GM18498 (cell line): ENCODE data around the gene SLC6A3.
A peak's percentile ranks its signal among the peaks of the same experiment; 100 is the strongest.

ENCODE experiments used
- ATAC-seq: cut with Tn5 transposase; IDR thresholded peaks from one replicate; pipeline ENCODE4 v1.9.1; 2021; ENCODE audit warnings: mild to moderate bottlenecking, moderate library complexity; ENCODE audit not compliant: unreplicated experiment

SLC6A3 gene

DNA sequence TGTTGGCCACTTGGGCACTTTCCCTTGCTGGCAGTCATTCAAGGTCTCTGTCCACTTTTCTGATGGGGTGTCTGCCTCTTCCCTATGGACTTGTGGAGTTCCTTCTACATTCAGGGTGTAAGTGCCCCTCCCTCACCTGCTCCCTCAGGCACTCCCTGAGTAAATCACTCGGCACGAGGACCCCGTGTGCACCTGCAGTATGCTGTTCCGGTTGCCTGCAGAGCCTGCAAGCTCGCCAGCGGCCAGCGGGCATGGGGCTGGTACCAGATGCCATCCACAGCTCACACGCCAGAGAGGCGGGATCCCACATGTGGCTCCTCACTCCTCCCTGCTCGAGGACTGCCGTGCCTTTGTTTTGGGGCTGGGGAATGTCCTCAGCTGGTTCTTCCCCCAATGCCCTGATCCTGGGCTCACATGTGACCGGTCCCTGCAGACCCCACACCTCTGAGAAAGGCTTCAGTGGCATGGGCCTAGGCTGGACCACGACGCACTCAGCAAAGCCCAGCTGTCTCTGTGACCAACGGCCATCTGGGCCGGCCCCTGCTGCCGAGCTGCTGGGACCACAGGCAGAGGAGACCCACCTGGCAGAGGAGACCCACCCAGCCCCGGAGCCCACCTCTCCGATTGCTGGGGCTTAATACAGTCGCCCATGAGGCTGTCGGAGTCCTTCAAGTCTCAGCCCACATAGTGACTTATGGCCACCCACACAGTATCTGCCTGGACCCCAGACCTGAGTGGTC lies 54.2 kb downstream of the SLC6A3 start:
- no peak for ATAC-seq

DNA sequence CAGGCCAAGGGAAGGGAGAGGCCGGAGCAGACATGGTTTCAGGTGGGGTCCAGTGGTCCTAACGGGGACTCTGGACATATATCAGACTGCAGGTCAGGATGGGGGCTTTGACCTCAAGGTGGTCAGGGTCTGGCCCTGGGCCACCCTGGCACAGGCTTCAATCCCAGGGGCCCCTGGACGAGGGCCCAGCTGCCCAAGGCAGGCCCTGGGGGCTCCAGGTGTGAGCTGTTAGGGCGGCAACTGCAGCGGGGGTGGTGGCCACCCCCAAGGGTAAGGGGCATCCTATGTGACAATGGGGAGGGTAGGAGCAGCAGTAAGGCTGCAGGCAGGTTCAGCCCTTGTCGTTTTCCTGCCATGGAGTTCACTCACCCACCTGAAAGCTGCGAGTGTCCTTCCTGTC lies 54.9 kb downstream of the SLC6A3 start:
- no peak for ATAC-seq

DNA sequence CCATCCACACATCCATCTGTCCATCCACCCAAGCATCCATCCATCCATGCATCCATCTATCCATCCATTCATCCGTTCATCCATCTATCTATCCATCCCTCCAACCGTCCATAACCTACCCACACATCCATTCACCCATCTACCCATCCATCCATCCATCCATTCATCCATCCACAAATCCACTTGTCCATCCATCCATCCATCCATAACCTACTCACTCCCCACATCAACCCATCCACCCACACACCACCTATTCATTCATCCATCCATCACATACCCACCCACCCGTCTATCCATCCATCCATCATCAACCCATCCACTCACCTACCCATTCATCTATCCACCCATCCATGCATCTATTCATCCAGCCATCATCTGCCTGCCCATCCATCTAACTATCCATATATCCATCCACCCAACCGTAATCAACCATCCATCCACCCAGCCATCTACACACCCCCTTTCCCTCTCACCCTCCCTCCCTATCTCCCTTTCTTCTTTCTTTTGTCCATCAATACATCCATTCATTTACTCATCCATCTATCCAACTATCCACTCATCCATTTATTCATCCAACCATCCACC lies 56.8 kb downstream of the SLC6A3 start:
- no peak for ATAC-seq

DNA sequence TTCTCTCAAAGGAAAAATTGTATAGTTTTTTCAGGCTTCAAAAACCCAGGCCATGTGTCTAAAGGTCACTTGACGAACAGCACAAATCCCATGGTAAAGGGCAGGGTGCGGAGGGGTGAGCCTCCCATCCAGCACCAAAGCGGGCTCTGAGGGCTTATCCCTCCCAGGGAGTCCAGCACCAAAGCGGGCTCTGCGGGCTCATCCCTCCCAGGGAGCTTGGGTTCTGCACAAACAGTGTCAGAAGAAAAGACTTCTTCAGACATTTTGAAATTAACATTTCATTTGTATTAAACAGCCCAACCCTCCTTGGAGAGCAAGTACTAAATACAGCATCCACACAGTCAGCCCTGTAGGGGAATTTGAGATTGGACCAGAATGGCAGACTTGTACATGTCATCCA lies 57.4 kb downstream of the SLC6A3 start:
- no peak for ATAC-seq

DNA sequence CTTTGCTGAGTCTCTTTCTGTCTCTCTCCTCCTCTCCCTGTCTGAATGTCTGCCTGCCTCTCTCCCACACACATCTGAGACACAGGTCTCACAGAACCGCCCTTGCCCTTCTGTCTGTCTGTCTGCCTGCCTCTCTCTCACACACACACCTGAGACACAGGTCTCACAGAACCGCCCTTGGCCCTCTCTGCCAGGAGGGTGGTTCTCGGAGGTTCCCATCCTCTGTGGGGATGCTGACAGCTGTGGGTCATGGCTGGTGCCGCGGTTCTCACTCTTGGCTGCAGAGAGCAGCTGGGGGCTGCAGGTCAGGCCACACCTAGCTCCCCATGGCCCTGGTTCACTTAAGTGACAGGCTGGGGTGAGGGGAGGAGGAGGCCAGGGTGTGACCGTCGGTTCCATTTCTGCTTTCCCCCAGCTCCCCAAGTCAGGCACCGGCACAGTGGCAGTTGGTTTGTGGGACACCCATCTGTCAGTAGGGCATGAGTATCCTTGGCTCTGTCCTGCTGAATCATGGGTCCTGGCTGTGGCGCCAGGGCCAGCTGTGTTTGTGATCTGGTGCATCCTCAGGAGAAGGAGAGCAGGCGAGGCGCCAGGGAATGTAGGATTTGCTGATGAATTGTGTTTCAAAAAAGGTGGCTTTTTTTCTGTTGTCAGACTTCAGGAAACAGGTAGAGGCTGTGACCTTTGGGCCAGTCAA lies 58.0 kb downstream of the SLC6A3 start:
- ATAC-seq: no peak

DNA sequence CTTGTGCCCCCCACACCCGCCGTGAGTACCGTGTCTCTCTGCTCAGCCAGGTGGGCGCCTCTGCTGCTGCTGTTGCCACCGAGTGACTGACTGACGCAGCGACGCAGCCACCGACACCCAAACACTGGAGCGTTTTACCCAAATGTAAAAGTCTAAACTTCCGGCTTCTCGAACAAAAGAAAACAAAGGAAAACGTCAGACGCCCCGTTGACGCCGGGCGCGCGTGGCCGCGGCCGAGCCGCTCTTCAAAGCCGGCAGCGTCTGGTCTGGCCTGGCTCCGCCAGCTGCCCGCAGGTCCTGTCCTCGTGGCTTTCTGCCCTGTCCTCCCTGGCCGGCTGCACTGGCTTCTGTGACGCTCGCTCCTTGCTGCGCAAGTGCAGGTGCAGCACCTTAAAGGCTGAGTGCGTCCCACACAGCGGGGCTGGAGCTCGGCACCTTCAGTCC lies 58.9 kb downstream of the SLC6A3 start:
- ATAC-seq: peak; percentile 50

DNA sequence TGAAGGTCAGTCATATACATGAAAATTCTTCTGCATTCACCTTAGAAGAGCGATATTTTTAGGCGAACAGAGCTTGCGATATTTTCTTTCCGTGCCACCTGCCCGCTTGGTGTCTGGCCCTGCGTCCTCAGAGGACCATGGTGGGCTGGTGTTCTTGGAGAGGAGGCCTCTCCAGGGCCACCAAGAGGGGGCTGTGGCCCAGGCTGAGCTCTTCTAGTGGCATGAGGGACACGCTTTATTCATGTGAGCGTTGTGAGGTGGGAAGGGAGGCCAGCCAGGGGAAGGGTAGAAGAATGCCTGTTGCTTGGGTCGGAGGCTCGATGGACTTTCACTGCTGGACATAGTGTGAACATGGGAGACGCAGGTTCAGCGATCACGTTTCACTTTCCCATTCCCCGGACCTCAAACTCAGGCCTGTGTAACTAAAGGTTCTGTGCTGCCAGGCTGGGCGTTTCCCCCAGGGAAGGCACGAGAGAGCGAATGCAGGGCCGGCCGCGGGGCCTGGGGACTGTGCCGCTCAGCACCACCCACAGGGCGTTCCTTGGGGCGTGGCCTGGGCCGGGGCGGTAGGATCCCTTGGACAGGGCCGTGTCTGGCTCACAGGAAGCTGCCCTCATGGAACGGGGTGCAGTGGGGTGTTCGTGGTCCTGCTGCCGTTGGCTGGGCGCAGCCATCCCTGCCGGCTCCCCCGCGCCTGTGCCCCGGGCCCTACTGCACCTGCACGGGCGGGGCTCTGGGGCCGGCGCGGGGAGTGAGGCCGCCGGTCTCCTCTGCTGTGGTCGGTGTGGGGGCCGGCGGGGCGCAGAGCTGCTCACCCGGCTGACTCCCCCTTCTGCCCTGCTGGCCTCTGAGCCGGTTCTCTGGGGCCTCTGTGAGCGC lies 59.6 kb downstream of the SLC6A3 start:
- peak; percentile 95 for ATAC-seq

DNA sequence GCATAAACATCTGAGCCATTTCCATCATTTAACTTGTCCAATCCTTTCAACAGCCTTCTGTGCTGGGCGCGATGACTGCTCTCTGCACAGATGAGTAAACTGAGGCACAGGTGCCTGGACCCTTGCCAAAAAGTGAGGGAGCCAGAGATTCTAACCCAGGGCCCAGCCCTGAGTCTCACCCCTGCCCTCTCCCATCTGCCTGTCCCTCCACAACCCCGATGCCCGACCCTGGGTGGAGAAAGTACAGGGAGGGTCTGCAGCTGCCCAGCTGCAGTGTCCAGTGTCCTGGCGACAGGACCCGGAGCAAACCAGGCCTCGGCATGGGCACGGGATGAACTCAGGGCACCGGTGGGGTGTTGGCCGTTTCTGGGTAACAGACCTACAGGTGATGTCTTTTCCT lies 60.7 kb downstream of the SLC6A3 start:
- no peak for ATAC-seq

DNA sequence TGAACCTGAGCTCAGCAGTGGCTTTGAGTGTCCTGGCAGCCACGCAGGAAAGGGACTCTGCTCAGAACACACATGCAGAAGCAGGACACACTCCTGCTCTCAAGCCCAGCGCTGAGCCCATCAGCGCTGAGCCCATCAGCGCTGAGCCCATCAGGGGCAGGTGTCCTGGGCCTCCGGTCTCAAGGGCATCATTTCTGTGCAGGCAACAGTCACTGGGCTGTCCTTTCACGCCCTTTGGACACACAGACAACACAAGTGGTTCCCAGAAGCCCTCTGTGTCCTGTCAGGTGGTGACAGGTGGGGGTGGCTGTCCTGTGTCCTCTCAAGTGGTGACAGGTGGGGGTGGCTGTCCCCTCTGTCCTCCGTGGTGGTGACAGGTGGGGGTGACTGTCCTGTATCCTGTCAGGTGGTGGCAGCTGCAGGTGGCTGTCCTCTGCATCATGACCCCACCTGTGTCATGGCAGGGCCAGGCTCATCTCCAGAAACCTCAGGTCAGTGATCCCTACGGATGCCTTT lies 61.3 kb downstream of the SLC6A3 start:
- no peak for ATAC-seq

DNA sequence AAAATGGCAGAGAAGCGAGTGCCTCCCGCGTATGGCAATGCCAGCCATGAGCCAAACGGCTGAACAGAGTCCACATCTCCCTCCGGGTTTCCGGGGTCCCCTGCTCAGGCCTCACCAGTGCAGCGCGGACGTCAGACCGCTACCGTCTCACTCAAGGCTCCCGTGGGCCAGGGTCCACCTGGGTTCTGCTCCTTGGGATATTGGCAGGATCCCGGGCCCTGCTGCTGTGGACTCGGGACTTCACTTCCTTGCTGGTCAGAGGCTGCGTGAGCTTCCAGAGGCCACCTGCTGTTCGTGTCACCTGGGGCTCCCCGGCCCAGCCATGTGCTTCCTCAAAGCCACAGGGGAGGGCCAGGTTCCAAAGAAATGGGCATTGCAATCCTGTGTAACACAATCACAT lies 61.9 kb downstream of the SLC6A3 start:
- ATAC-seq: no peak

DNA sequence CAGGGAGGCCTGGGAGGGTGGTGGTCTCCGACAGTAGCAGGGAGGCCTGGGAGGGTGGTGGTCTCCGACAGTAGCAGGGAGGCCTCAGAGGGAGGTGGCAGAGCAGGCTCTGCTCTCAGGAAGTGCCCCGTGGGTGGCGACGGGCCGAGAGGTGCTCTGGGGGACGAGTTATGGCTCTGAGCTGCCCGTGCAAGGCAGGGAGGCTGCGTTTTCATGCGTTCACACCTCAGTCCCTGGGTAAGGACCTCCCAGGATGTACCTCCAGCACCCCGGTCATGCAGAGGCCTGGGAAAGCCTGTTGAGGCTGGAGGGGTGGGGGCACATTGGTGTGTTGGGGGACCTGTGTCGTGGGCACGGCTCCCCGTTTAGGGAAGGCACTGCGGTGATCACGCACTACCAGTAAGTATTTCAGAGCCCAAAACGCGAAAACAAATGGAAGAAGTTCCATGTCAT lies 63.0 kb downstream of the SLC6A3 start:
- ATAC-seq: no peak

DNA sequence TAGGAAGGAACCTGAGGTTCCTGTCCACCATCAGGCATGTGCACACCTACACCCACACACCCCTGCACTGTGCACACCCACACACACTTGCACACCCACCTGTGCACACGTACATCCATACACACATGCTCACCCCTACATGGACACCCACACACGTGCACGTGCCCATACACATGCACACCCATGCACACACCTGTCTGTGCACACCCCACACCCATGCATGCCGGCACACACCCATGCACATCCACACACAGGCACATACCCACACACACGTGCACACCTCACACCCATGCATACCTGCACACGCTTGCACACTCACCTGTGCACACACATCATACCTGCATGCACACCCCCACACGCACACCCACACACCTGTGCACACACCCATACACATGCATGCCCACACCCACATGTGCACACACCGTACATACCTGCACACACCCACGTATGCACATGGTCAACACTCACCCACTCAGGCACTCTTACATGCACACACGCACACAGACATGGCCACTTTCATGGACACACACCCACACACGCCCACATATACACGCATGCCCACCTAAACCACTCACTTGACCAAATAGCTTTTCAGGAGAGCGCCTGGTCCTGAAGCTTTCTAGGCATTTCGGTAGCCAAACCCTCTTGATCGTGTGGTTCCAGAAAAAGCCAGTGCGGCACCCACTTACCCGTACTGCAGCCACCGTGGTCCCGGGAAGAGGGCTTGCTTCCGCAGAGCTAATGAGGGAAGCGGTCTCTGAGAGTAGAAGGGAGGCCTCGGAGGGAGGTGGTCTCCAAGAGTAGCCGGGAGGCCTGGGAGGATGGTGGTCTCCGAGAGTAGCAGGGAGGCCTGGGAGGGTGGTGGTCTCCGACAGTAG lies 63.6 kb downstream of the SLC6A3 start:
- ATAC-seq: no peak

DNA sequence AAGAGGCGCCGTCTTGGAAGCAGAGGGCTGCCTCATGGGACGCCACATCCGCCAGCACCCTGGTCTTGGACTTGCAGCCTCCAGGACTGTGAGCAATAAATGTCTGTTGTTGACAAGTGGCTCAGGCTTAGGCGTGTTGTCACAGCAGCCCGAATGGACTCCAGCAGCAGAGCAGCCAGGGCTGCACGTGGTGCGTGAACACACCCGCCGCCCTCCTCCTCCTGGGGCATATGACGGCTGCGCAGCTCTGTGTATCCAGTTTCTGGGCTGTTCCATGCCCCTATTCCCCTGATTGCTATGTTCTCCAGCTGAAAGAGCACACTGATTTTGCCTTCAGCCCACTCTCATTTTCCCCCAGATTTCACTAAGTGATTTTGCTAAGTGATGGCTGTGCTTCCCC lies 64.3 kb downstream of the SLC6A3 start:
- ATAC-seq: no peak

DNA sequence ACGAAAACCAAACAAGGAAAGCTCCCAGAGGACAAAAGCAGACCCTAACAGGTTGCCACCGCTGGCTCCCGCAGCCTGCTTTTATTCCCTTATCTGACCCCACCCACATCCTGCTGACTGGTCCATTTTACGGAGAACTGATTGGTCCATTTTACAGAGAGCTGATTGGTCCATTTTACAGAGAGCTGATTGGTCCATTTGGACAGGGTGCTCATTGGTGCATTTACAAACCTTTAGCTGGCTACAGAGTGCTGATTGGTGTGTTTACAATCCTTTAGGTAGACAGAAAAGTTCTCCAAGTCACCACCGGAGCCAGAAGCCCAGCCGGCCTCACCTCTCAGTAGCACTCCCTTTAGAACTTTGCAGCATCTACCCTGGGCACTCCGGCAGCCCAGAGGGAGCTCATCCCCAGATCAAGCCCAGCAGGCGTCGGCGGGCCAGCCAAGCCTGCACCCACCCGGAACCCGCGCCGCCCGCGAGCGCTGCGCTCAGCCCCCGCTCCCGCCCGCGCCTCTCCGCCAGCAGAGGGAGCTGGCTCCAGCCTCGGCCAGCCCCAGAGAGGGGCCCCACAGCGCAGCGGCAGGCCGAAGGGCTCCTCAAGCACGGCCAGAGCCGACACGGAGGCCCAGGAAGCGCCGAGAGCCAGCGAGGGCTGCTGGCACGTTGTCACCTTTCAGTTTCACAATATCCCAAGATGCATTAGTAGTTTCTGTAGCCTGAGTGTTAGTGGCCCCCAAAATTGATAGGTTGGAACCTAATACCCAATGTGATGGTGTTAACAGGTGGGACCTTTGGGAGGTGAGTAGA lies 65.0 kb downstream of the SLC6A3 start:
- peak; percentile 91 for ATAC-seq

DNA sequence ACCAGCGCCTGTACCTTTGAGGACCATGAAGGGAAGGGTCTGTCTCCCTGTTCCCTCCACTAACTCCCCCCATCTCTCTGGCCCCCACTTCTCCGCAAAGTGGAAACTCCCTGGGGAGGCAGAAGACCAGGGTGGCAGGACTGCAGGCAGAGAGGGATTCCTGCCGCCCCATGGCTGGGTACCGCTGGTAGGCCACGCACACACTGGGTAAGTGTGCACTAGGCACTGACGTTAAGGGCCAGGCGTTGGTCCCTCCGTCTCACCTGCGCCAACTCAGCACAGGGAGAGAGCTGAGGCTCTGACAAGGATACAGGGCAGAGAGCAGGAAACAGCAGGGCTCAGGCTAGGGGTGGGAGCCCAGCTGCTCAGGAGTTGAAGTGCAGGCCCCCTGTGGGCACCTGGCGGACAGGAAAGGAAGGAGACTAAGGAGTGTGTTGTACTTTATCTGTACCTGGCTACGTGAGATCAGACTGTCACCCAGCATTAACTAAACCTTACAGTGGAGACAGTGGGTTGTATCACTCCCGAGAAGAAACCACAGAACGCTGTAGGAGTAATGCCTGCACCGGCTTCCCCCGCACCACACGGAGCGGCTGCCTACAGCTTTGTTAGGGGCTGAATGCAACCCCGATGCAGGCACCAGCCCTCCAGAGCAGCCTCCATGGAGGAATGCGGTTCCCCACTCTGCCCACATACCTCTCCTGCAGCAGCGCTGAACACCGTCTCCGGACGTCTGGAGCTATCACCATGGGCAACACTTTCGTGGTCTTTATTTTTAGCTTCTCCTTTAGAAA lies 66.2 kb downstream of the SLC6A3 start:
- ATAC-seq: no peak

DNA sequence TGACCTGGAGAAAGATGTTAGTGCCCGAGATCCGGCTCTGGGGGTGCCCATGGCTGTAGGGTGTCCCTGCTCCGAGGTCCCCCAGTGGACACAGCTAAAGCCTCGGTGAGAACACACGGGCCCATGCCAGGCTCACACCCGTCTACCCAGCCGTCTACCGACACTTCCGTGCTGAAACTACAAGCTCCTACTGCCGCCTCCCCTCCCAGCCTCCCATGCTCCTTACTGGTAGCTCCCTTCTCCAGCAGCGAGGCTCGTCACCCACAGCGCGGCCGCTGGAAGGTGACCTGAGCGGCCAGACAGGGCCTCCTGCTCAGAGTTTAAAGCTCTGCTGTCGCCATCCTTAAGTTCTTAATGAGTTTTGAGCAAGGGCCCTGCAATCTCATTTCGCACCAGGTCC lies 67.1 kb downstream of the SLC6A3 start:
- ATAC-seq: no peak

DNA sequence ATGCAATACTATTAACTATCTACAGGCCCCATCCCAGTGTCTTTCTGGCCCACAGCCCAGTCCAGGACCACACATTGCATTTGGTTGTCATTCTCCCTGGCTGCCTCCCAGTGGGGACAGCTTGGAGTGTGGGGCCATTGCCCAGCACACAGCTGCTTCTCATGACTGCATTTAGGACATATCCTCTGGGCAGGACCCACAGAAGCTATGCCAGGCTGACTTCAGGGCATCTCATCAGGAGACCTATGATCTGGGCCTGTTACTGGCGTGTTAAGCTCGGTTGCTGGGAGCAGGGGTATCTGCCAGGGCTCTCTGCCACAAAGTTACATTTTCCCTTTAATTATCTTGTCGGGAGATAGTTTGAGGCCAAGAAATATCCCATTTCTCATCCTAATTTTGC lies 68.3 kb downstream of the SLC6A3 start:
- ATAC-seq: no peak
